HCT116 (cell line): Measurements from ENCODE around the gene RASAL2. TPM values are rescaled to one million over a fixed set of nuclear protein-coding genes. Genes with fewer than 3 reads are reported as not detected.

ENCODE experiments used
- ATAC-seq: fragments of 200-7000 bp; cut with Tn5 transposase; 2 replicates; pipeline ENCODE4 v1.9.1; 2020; ENCODE audit warnings: mild to moderate bottlenecking, moderate library complexity
- BruUV-seq: library from RNA; stranded (reverse); fragments of 400-500 nt; replicated peaks from 2 replicates; lab custom pipeline; 2021; lab: Mats Ljungman, UMichigan
- CTCF ChIA-PET: fragments of 300-600 bp; sonication (Branson Sonifier 250); formaldehyde crosslinking; loops from one replicate; lab custom pipeline; 2021; ENCODE audit warnings: antibody characterized with exemption; lab: Charles Lee
- POLR2A ChIA-PET: fragments of 300-600, 350-600 bp; sonication (Branson Sonifier 250); formaldehyde crosslinking; loops from one replicate; lab custom pipeline; 2021; ENCODE audit warnings: antibody characterized with exemption; lab: Charles Lee
- RAD21 ChIA-PET, 2 experiments: fragments of 300-600 bp; sonication (Branson Sonifier 250); formaldehyde crosslinking; loops; one replicate each; lab custom pipeline; 2023; ENCODE audit warnings: low total read pairs in 2 of 2; ENCODE audit not compliant: uncharacterized antibody in 2 of 2, unreplicated experiment in 2 of 2, low non-redundant PET in 1 of 2; lab: Charles Lee
- DNase-seq: peaks from one replicate; pipeline ENCODE4 v3.0.0-alpha.2; 2010; ENCODE audit warnings: low read depth, low spot score
- H2AFZ ChIP-seq: fragments of 200-600 bp; shearing (Covaris generic), sonication (generic); 2 replicates; pipeline ENCODE4 v1.6.1; 2017; ENCODE audit warnings: low read depth, mixed run types, mixed read lengths, antibody characterized with exemption, low read length; ENCODE audit not compliant: poor library complexity, severe bottlenecking
- H3K27ac ChIP-seq: 2 replicates; pipeline ENCODE4 v1.5.1; 2012; ENCODE audit warnings: low read depth, low read length
- H3K27me3 ChIP-seq: fragments of 200-600 bp; sonication (generic); 2 replicates; pipeline ENCODE4 v1.6.1; 2016; ENCODE audit warnings: mixed run types, low read length, mixed read lengths; ENCODE audit not compliant: insufficient read depth
- H3K36me3 ChIP-seq, 2 experiments: fragments of 200-500 bp in 1 of 2; fragments of 200-600 bp in 1 of 2; sonication (Bioruptor generic) in 1 of 2; sonication (generic) in 1 of 2; 2 replicates each; pipeline versions ENCODE4 v1.5.1 to v1.6.1; 2014 to 2016; ENCODE audit warnings: low read length in 2 of 2, inconsistent platforms in 1 of 2, mixed read lengths in 1 of 2, mixed run types in 1 of 2; ENCODE audit not compliant: insufficient read depth in 2 of 2, control insufficient read depth in 1 of 2
- H3K4me1 ChIP-seq, 2 experiments: fragments of 200-600 bp in 1 of 2; sonication (generic) in 1 of 2; 2 replicates each; pipeline versions ENCODE4 v1.5.1 to v1.6.1; 2012 to 2017; ENCODE audit warnings: low read length in 2 of 2, inconsistent platforms in 1 of 2, mild to moderate bottlenecking in 1 of 2, mixed read lengths in 1 of 2, mixed run types in 1 of 2, moderate library complexity in 1 of 2; ENCODE audit not compliant: insufficient read depth in 2 of 2, control insufficient read depth in 1 of 2
- H3K4me2 ChIP-seq: fragments of 200-600 bp; sonication (generic); 2 replicates; pipeline ENCODE4 v1.6.1; 2017; ENCODE audit warnings: mixed run types, low read length, mixed read lengths
- H3K4me3 ChIP-seq, 2 experiments: fragments of 200-600 bp in 1 of 2; sonication (generic) in 1 of 2; replicated peaks in 1 of 2; 2 replicates each; pipeline ENCODE4 v1.5.1; 2011 to 2016; ENCODE audit warnings: low read length in 2 of 2, control low read depth in 1 of 2, low read depth in 1 of 2, mild to moderate bottlenecking in 1 of 2, mixed read lengths in 1 of 2, mixed run types in 1 of 2
- H3K79me2 ChIP-seq: fragments of 200-600 bp; sonication (generic); 2 replicates; pipeline ENCODE4 v1.6.1; 2017; ENCODE audit warnings: mild to moderate bottlenecking, mixed run types, low read length, moderate library complexity, mixed read lengths; ENCODE audit not compliant: insufficient read depth
- H3K9ac ChIP-seq: fragments of 200-600 bp; sonication (generic); 2 replicates; pipeline ENCODE4 v1.6.1; 2016; ENCODE audit warnings: low read length, mixed read lengths
- H3K9me2 ChIP-seq: fragments of 200-600 bp; sonication (generic), shearing (Covaris generic); 2 replicates; pipeline ENCODE4 v1.6.1; 2017; ENCODE audit warnings: mixed run types, mild to moderate bottlenecking, moderate library complexity; ENCODE audit not compliant: insufficient read depth
- H3K9me3 ChIP-seq, 2 experiments: fragments of 200-500 bp in 1 of 2; fragments of 200-600 bp in 1 of 2; sonication (Bioruptor generic) in 1 of 2; sonication (generic) in 1 of 2; 2 replicates each; pipeline ENCODE4 v1.6.1; 2014 to 2017; ENCODE audit warnings: low read length in 2 of 2, mixed read lengths in 2 of 2, inconsistent platforms in 1 of 2, low read depth in 1 of 2, mild to moderate bottlenecking in 1 of 2, mixed run types in 1 of 2, moderate library complexity in 1 of 2; ENCODE audit not compliant: control insufficient read depth in 1 of 2, insufficient read depth in 1 of 2
- H4K20me1 ChIP-seq: fragments of 200-600 bp; sonication (generic), shearing (Covaris generic); 2 replicates; pipeline ENCODE4 v1.6.1; 2017; ENCODE audit warnings: mixed run types, mild to moderate bottlenecking, moderate library complexity; ENCODE audit not compliant: insufficient read depth
- CBX3 ChIP-seq: IDR thresholded peaks from 2 replicates; pipeline ENCODE4 v1.6.1; 2012; ENCODE audit warnings: low read depth
- CEBPB ChIP-seq: IDR thresholded peaks from 2 replicates; pipeline ENCODE4 v1.6.1; 2012; ENCODE audit warnings: low read depth
- EGR1 ChIP-seq: IDR thresholded peaks from 2 replicates; pipeline ENCODE4 v1.6.1; 2012; ENCODE audit warnings: low read depth
- JUND ChIP-seq: IDR thresholded peaks from 2 replicates; pipeline ENCODE4 v1.6.1; 2012
- POLR2A ChIP-seq: IDR thresholded peaks from 2 replicates; pipeline ENCODE4 v1.7.0; 2011; ENCODE audit warnings: borderline replicate concordance; ENCODE audit not compliant: insufficient read depth, insufficient read length; ENCODE audit errors: extremely low read depth
- POLR2AphosphoS5 ChIP-seq: IDR thresholded peaks from 2 replicates; pipeline ENCODE4 v1.6.1; 2011; ENCODE audit warnings: mild to moderate bottlenecking, low read depth, low read length, moderate library complexity
- RAD21 ChIP-seq: IDR thresholded peaks from 2 replicates; pipeline ENCODE4 v1.6.1; 2012; ENCODE audit warnings: low read depth, mild to moderate bottlenecking
- SIN3A ChIP-seq: IDR thresholded peaks from 2 replicates; pipeline ENCODE4 v1.6.1; 2012; ENCODE audit warnings: low read depth
- SRF ChIP-seq: IDR thresholded peaks from 2 replicates; pipeline ENCODE4 v1.6.1; 2012; ENCODE audit warnings: low read depth
- TCF7L2 ChIP-seq: IDR thresholded peaks from 2 replicates; pipeline ENCODE4 v1.7.0; 2011; ENCODE audit warnings: borderline replicate concordance, inconsistent platforms; ENCODE audit not compliant: insufficient read depth, insufficient read length; ENCODE audit errors: extremely low read depth
- YY1 ChIP-seq: IDR thresholded peaks from 2 replicates; pipeline ENCODE4 v1.6.1; 2011; ENCODE audit warnings: low read length, low read depth, moderate library complexity, mild to moderate bottlenecking; ENCODE audit not compliant: insufficient replicate concordance; ENCODE audit errors: extremely low read depth
- ZFX ChIP-seq: fragments of 450-650 bp; IDR thresholded peaks from 2 replicates; pipeline ENCODE4 v1.6.1; 2017
- ZNF274 ChIP-seq: fragments of 200-500 bp; sonication (Bioruptor generic); IDR thresholded peaks from 2 replicates; pipeline ENCODE4 v1.6.1; 2014; ENCODE audit warnings: mild to moderate bottlenecking, low read depth, low read length, inconsistent platforms
- intact Hi-C: fragments of 100-400 bp; cut with micrococcal nuclease; formaldehyde crosslinking; loops from 2 replicates; pipeline ENCODE4 v1.10.0; 2022
- total RNA-seq: library from RNA; stranded (reverse); gene quantifications from one replicate; pipeline ENCODE4 v1.2.1, GENCODE V29; 2021; ENCODE audit not compliant: unreplicated experiment
- TF ChIP-seq, protein P1 (sequence below): IDR thresholded peaks from 2 replicates; pipeline ENCODE4 v1.6.1; 2012
- TF ChIP-seq, protein P2 (sequence below): IDR thresholded peaks from 2 replicates; pipeline ENCODE4 v1.6.1; 2012; ENCODE audit warnings: low read depth
- TF ChIP-seq, protein P3 (sequence below): IDR thresholded peaks from 2 replicates; pipeline ENCODE4 v1.6.1; 2012
- TF ChIP-seq, protein P4 (sequence below), 3 experiments: fragments of 200-600 bp in 1 of 3; sonication (generic) in 1 of 3; IDR thresholded peaks in 2 of 3; conservative IDR thresholded peaks in 1 of 3; 2 replicates each; pipeline ENCODE4 v1.5.1; 2012 to 2017; ENCODE audit warnings: low read depth in 2 of 3, low read length in 2 of 3, antibody characterized with exemption in 1 of 3, borderline replicate concordance in 1 of 3, control low read depth in 1 of 3, mild to moderate bottlenecking in 1 of 3, mixed read lengths in 1 of 3, mixed run types in 1 of 3, moderate library complexity in 1 of 3; ENCODE audit not compliant: insufficient read depth in 1 of 3

Gene RASAL2
- total RNA-seq, 1 experiment from 2014 or later = 11.7 TPM

DNA sequence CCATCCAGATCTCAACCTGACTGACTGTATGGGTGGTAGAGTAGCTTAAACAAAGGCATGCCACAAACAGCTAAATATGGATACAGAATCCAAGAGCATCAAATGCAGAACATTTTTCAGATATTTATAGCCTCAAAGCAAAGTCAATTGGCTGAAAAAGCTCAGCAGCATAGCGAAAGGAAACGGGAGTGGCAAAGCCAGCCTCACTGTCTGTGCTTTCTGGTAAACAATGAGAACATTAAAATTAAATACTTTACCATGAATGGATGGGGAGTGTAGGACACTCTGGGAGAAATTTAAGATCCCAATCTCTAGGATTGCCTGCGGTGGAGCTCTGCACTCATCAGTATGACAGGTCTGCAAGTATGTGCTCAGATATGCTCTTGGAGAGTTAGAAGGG is 4.4 kb downstream of the RASAL2 start:
- Histone ChIP-seq H3K9me2 (no peaks in the 10 kb centered on the region), H3K79me2 (peaks cover 65% of the 10 kb centered on the region), H3K4me2 (no peak overlapping the region), H3K27ac (no peak overlapping the region), H3K4me1 (peaks cover 6 to 31% of the 10 kb centered on the region in 2 experiments; a peak in 3 of 4 replicates), H4K20me1 (no peaks in the 10 kb centered on the region), H3K9ac (no peak overlapping the region), H3K4me3 (no peak overlapping the region), H3K27me3 (no peaks in the 10 kb centered on the region), H2AFZ (no peak overlapping the region), H3K36me3 (peaks cover 0 to 4% of the 10 kb centered on the region in 2 experiments; a peak in 1 of 4 replicates), H3K9me3 (no peaks in the 10 kb centered on the region)
- ATAC-seq (no peak), DNase-seq (no peak)
- intact Hi-C loops = no loop called here
- TF ChIP-seq, protein P1, sequence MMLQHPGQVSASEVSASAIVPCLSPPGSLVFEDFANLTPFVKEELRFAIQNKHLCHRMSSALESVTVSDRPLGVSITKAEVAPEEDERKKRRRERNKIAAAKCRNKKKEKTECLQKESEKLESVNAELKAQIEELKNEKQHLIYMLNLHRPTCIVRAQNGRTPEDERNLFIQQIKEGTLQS = no peak
- no peak for TF ChIP-seq YY1
- no peak for TF ChIP-seq SIN3A
- TF ChIP-seq CEBPB = no peak
- no peak for TF ChIP-seq POLR2A
- TF ChIP-seq, protein P2, sequence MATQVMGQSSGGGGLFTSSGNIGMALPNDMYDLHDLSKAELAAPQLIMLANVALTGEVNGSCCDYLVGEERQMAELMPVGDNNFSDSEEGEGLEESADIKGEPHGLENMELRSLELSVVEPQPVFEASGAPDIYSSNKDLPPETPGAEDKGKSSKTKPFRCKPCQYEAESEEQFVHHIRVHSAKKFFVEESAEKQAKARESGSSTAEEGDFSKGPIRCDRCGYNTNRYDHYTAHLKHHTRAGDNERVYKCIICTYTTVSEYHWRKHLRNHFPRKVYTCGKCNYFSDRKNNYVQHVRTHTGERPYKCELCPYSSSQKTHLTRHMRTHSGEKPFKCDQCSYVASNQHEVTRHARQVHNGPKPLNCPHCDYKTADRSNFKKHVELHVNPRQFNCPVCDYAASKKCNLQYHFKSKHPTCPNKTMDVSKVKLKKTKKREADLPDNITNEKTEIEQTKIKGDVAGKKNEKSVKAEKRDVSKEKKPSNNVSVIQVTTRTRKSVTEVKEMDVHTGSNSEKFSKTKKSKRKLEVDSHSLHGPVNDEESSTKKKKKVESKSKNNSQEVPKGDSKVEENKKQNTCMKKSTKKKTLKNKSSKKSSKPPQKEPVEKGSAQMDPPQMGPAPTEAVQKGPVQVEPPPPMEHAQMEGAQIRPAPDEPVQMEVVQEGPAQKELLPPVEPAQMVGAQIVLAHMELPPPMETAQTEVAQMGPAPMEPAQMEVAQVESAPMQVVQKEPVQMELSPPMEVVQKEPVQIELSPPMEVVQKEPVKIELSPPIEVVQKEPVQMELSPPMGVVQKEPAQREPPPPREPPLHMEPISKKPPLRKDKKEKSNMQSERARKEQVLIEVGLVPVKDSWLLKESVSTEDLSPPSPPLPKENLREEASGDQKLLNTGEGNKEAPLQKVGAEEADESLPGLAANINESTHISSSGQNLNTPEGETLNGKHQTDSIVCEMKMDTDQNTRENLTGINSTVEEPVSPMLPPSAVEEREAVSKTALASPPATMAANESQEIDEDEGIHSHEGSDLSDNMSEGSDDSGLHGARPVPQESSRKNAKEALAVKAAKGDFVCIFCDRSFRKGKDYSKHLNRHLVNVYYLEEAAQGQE = no peak
- TF ChIP-seq, protein P3, sequence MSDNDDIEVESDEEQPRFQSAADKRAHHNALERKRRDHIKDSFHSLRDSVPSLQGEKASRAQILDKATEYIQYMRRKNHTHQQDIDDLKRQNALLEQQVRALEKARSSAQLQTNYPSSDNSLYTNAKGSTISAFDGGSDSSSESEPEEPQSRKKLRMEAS = no peak
- TF ChIP-seq CBX3 = no peak
- no peak for TF ChIP-seq JUND
- no peak for TF ChIP-seq ZNF274
- no peak for TF ChIP-seq TCF7L2
- no peak for TF ChIP-seq EGR1
- no peak for TF ChIP-seq ZFX
- TF ChIP-seq, protein P4, sequence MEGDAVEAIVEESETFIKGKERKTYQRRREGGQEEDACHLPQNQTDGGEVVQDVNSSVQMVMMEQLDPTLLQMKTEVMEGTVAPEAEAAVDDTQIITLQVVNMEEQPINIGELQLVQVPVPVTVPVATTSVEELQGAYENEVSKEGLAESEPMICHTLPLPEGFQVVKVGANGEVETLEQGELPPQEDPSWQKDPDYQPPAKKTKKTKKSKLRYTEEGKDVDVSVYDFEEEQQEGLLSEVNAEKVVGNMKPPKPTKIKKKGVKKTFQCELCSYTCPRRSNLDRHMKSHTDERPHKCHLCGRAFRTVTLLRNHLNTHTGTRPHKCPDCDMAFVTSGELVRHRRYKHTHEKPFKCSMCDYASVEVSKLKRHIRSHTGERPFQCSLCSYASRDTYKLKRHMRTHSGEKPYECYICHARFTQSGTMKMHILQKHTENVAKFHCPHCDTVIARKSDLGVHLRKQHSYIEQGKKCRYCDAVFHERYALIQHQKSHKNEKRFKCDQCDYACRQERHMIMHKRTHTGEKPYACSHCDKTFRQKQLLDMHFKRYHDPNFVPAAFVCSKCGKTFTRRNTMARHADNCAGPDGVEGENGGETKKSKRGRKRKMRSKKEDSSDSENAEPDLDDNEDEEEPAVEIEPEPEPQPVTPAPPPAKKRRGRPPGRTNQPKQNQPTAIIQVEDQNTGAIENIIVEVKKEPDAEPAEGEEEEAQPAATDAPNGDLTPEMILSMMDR (IDR thresholded peaks at IDR 0.05 in 2 of 3, conservative IDR thresholded peaks at IDR 0.05 in 1 of 3; ENCODE audit: borderline replicate concordance in 1 of 3, insufficient read depth in 1 of 3, low read depth in 2 of 3, low read length in 2 of 3) = no peak
- TF ChIP-seq SRF = no peak
- TF ChIP-seq RAD21 = no peak
- no peak for TF ChIP-seq POLR2AphosphoS5
- ChIA-PET POLR2A (no interaction called here), RAD21 (no interaction called here), CTCF (no interaction called here)
- no TSS peak for BruUV-seq
